ENCODE data around the gene ACOT4.
A peak's percentile ranks its signal among the peaks of the same experiment; 100 is the strongest.
"Not testable (repeated sequence)": the region's sequence is repeated elsewhere in the genome, so short reads cannot be mapped to it uniquely, and the experiment has no call there.

ACOT4 gene

DNA sequence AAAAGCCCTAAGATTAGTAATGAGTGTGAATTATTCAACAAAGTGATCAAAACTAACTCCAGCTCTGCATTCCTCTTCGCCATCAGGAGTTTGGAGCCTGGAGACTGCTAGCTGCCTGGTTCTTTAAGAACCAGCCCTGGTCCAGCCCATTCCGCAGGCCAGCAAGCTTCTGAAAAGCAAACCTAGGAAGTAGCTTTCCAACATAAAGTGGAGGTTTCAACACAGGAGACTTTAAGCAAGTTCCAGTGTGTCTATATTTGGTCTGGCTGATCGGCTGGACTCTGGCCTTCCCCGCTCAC, 22.8 kb upstream of the ACOT4 start:
- H3K36me3 ChIP-seq (ENCODE audit: insufficient read depth, low read length); H3K4me1 ChIP-seq (ENCODE audit: insufficient read depth, low read length): not testable (repeated sequence)

GRCh38 chr14:73569185-73569958, 22.3 kb upstream of the ACOT4 start, which contains the start of gene ACOT2:
TSS of gene ACOT2 (plus strand) at chr14:73569213. CDS start at chr14:73569241, 28 bp downstream.
- not testable (repeated sequence) for H3K36me3 ChIP-seq (ENCODE audit: insufficient read depth, low read length); H3K4me1 ChIP-seq (ENCODE audit: insufficient read depth, low read length); H3K9me3 ChIP-seq (ENCODE audit: control insufficient read depth, insufficient read depth, low read length)
- peak within 1 kb of the TSS; percentile 38 for H3K9ac ChIP-seq (ENCODE audit: low read depth, low read length)

More for the DNA sequence above, 22.8 kb upstream of the ACOT4 start:
- peak overlapping the region; percentile 38 for H3K9ac ChIP-seq (ENCODE audit: low read depth, low read length)
- H3K9me3 ChIP-seq (ENCODE audit: control insufficient read depth, insufficient read depth, low read length): not testable (repeated sequence)

DNA sequence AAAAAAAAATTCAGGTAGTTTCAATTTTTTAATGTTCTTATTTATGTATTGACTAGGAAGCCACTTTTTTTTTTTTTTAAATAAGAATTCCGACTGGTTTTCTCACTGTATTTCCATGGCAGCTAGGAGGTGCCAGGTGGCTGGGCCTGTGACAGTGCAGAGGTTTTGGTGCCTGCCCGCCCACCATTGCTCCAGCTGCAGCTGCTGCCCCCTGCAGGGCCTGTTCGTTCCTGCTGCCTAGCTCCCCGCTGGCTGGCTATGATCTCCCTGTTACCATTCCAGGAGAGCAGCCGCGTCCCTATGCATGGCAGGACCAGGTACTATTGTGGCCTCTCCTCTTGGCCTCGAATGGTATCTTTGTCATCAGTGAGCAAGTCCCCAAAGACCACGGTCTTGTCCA, 20.8 kb upstream of the ACOT4 start:
- not testable (repeated sequence) for H3K9me3 ChIP-seq (ENCODE audit: control insufficient read depth, insufficient read depth, low read length); H3K36me3 ChIP-seq (ENCODE audit: insufficient read depth, low read length); H3K9ac ChIP-seq (ENCODE audit: low read depth, low read length); H3K4me1 ChIP-seq (ENCODE audit: insufficient read depth, low read length)

- not testable (repeated sequence) for H3K36me3 ChIP-seq (ENCODE audit: insufficient read depth, low read length); H3K9me3 ChIP-seq (ENCODE audit: control insufficient read depth, insufficient read depth, low read length); H3K4me1 ChIP-seq (ENCODE audit: insufficient read depth, low read length); H3K9ac ChIP-seq (ENCODE audit: low read depth, low read length)
Measured at GRCh38 chr14:73573034-73573433, 18.6 kb upstream of the ACOT4 start.

GRCh38 chr14:73573740-73574139, 17.9 kb upstream of the ACOT4 start:
- H3K9ac ChIP-seq (ENCODE audit: low read depth, low read length); H3K4me1 ChIP-seq (ENCODE audit: insufficient read depth, low read length); H3K36me3 ChIP-seq (ENCODE audit: insufficient read depth, low read length); H3K9me3 ChIP-seq (ENCODE audit: control insufficient read depth, insufficient read depth, low read length): not testable (repeated sequence)

DNA sequence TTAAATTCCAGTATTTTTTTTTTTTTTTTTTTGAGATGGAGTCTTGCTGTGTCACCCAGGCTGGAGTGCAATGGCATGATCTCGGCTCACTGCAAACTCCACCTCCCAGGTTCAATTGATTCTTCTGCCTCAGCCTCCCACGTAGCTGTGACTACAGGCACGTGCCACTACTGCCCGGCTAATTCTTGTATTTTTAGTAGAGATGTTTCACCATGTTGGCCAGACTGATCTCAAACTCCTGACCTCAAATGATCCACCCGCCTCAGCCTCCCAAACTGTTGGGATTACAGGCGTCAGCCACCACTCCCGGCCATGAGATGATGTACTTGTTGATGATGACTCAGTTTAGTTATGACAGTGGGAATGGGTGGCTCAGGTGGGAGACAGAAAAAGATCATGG, 17.4 kb upstream of the ACOT4 start:
- H3K9ac ChIP-seq (ENCODE audit: low read depth, low read length); H3K9me3 ChIP-seq (ENCODE audit: control insufficient read depth, insufficient read depth, low read length); H3K36me3 ChIP-seq (ENCODE audit: insufficient read depth, low read length); H3K4me1 ChIP-seq (ENCODE audit: insufficient read depth, low read length): not testable (repeated sequence)

GRCh38 chr14:73576391-73576790, 15.3 kb upstream of the ACOT4 start:
- H3K4me1 ChIP-seq (ENCODE audit: insufficient read depth, low read length): no peaks in the 10 kb centered on the region
- no peaks in the 10 kb centered on the region for H3K9me3 ChIP-seq (ENCODE audit: control insufficient read depth, insufficient read depth, low read length)
- H3K9ac ChIP-seq (ENCODE audit: low read depth, low read length): no peak overlapping the region
- H3K36me3 ChIP-seq (ENCODE audit: insufficient read depth, low read length): no peaks in the 10 kb centered on the region

- H3K4me1 ChIP-seq (ENCODE audit: insufficient read depth, low read length); H3K9me3 ChIP-seq (ENCODE audit: control insufficient read depth, insufficient read depth, low read length); H3K9ac ChIP-seq (ENCODE audit: low read depth, low read length); H3K36me3 ChIP-seq (ENCODE audit: insufficient read depth, low read length): not testable (repeated sequence)
Measured at GRCh38 chr14:73577214-73577613, 14.5 kb upstream of the ACOT4 start.

DNA sequence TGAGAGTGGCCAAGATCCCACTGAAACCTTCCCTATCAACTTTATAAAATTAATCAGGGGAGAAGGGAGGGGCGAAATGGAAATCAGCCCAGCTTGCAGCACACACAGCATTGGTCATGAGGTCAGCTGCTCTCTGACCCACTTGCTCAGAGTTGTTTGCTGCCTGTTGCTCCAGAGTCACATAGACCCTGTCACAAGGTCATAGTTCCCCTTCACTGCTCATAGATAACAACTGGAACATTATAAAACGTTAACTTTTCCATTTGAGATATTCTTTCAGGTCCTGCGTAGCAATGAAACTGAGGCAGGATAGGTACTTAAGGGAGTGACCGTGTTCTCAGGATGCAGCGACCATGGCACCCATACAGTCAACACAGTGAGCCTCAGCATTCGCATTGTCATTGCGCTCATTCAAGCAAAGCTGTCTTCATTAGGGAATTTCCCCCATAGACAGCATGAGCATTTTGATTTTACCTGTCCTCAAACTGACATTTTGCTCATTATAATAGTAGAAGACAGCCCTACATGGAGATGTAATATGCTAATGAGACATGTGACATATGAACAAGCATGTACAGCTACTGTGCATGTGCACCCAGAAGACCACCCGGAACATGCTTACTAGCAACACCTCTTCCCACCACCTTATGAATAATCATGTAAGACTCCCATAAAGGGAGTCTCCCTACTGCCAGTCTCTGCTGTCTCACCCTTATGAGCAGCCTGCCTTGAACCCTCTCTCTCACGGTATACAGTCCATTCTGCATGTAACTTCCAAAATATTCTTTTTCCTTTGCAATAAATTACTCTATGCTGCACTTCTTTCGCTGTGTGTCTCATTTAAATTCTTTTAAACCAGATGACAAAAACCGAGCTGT, 9.3 kb upstream of the ACOT4 start:
- H3K9me3 ChIP-seq (ENCODE audit: control insufficient read depth, insufficient read depth, low read length); H3K4me1 ChIP-seq (ENCODE audit: insufficient read depth, low read length); H3K9ac ChIP-seq (ENCODE audit: low read depth, low read length); H3K36me3 ChIP-seq (ENCODE audit: insufficient read depth, low read length): not testable (repeated sequence)

GRCh38 chr14:73588695-73589094, 3.0 kb upstream of the ACOT4 start:
- H3K36me3 ChIP-seq (ENCODE audit: insufficient read depth, low read length): no peaks in the 10 kb centered on the region
- no peak overlapping the region for H3K9ac ChIP-seq (ENCODE audit: low read depth, low read length)
- no peaks in the 10 kb centered on the region for H3K4me1 ChIP-seq (ENCODE audit: insufficient read depth, low read length)
- H3K9me3 ChIP-seq (ENCODE audit: control insufficient read depth, insufficient read depth, low read length): 0 out of 2 replicates have a peak, but pooled peaks cover 5% of the 10 kb centered on the region

DNA sequence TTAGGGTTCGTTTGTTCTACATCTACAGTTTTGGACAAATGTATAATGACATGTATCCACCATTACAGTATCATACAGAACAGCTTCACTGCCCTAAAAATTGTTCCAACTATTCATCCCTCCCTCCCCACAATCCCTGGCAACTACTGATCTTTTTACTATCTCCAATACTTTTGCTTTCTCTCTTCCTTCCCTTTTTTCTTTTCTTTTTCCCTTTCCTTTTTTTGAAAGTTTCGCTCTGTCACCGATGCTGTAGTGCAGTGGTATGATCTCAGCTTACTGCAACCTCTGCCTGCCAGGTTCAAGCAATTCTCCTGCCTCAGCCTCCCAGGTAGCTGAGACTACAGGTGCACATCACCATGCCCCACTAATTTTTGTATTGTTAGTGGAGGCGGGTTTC, 2.6 kb upstream of the ACOT4 start:
- H3K36me3 ChIP-seq (ENCODE audit: insufficient read depth, low read length): no peaks in the 10 kb centered on the region
- no peak overlapping the region for H3K9ac ChIP-seq (ENCODE audit: low read depth, low read length)
- 0 out of 2 replicates have a peak, but pooled peaks cover 5% of the 10 kb centered on the region for H3K9me3 ChIP-seq (ENCODE audit: control insufficient read depth, insufficient read depth, low read length)
- H3K4me1 ChIP-seq (ENCODE audit: insufficient read depth, low read length): no peaks in the 10 kb centered on the region

GRCh38 chr14:73590673-73591004, 1.0 kb upstream of the ACOT4 start:
- not testable (repeated sequence) for H3K9ac ChIP-seq (ENCODE audit: low read depth, low read length)

DNA sequence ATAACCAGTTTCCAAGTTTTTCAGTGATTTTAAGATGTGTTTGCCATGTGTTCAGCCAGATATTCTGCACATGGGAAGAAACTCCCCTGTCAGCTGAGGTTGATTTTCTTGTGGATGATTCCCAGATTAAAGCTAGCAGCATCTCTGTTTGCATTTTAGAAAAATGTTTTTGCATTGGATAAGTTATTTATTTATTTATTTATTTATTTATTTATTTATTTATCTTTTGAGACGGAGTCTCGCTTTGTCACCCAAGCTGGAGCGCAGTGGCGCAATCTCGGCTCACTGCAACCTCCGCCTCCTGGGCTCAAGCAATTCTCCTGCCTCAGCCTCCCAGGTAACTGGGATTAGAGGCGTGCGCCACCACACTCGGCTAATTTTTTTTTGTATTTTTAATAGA, 2.8 kb downstream of the ACOT4 start:
- Histone ChIP-seq H3K36me3 (ENCODE audit: insufficient read depth, low read length) (no peaks in the 10 kb centered on the region), H3K9me3 (ENCODE audit: control insufficient read depth, insufficient read depth, low read length) (0 out of 2 replicates have a peak, but pooled peaks cover 5% of the 10 kb centered on the region), H3K4me1 (ENCODE audit: insufficient read depth, low read length) (no peaks in the 10 kb centered on the region), H3K9ac (ENCODE audit: low read depth, low read length) (no peak overlapping the region)

More at GRCh38 chr14:73590673-73591004, 1.0 kb upstream of the ACOT4 start:
- H3K9me3 ChIP-seq (ENCODE audit: control insufficient read depth, insufficient read depth, low read length); H3K36me3 ChIP-seq (ENCODE audit: insufficient read depth, low read length); H3K4me1 ChIP-seq (ENCODE audit: insufficient read depth, low read length): not testable (repeated sequence)

DNA sequence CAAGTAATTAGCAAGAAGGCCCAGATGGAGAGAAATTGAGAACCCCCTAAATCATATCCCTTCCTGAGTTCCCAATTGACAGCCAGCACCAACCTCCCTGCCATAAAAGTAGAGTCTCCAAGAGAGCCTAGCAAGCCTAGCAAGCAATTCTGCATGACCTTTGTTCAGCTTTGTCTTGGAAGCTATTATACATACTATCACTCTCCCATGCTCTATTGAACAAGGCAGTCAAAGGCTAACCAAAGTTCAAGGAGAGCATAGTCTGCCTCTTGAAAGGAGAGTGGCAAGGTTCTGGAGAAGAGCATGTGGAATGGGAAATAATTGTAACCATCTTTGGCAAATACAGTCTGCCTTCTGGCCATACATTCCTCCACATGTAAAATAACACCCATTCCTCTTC, 7.8 kb downstream of the ACOT4 start:
- Histone ChIP-seq H3K4me1 (ENCODE audit: insufficient read depth, low read length) (no peaks in the 10 kb centered on the region), H3K9me3 (ENCODE audit: control insufficient read depth, insufficient read depth, low read length) (no peaks in the 10 kb centered on the region), H3K36me3 (ENCODE audit: insufficient read depth, low read length) (no peaks in the 10 kb centered on the region), H3K9ac (ENCODE audit: low read depth, low read length) (no peak overlapping the region)

- Histone ChIP-seq H3K9ac (ENCODE audit: low read depth, low read length) (no peak overlapping the region), H3K36me3 (ENCODE audit: insufficient read depth, low read length) (no peaks in the 10 kb centered on the region)
Measured at GRCh38 chr14:73602994-73603393, 11.3 kb downstream of the ACOT4 start.

More at GRCh38 chr14:73602994-73603393, 11.3 kb downstream of the ACOT4 start:
- H3K9me3 ChIP-seq (ENCODE audit: control insufficient read depth, insufficient read depth, low read length): 0 out of 2 replicates have a peak, but pooled peaks cover 2% of the 10 kb centered on the region
- H3K4me1 ChIP-seq (ENCODE audit: insufficient read depth, low read length): no peaks in the 10 kb centered on the region

All from ES-I3 (cell line).